GM18867 (cell line): ENCODE results near the gene MYO5B.

Experiments
- ATAC-seq: cut with Tn5 transposase; IDR thresholded peaks from one replicate; pipeline ENCODE4 v1.9.1; 2021; ENCODE audit warnings: mild to moderate bottlenecking, moderate library complexity; ENCODE audit not compliant: unreplicated experiment

Gene MYO5B

DNA sequence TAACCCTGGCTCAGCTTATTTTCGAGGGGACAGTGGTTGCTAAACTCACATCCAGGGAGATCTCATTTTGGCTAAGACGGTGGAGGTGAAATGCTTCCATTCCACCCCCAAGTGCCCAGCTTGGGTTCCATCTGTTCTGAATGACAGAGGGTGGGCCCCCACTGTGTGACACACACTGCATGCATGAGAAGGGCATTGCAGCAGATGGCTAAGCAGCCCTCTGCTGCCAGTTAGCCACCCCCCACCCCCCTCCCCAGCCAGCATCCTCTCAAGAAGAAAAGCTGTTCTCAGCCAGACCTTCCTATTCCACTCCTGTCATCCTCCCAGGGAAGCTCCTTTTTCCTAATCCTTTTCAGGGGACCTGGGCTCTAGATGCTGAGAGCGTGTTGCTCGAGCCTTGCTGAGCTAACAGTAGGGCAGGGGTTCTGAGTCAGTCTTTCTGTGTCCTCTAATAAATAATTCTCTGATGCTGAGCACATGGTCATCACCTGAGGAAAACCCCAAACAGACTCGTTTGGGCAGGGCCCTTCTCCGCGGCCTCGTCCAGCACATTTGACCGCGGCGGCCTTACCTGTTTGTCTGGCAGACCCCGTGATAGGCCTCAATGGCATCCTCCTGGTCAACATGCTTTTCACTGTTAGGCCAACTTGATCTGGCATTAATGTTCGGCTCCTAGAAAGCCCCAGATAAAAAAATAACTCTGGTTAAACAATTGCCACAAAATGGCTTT lies 332.1 kb downstream of the MYO5B start:
- no peak for ATAC-seq

- ATAC-seq, result no peak
Measured at GRCh38 chr18:49861659-49862058, 333.3 kb downstream of the MYO5B start.

DNA sequence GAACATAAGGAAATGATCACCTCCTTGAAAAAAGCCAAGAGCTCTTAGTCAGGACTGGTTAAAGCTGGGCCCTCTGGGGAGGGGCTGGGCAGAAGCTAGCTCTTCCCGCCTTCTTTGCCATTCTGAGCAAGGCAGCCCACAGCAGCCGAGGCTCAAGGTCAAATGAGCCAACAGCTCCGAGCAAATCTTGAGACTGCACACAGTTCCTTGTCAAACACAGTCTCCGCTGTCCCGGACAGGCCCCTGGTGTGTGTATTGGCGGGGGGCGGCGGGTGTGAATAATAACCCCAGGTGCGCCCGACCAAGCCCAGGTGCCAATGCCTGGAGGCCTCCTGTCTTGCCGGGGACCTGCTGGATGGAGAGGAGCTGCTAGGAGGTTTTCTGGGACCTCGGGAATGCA lies 335.2 kb downstream of the MYO5B start:
- ATAC-seq, result no peak

- ATAC-seq, result no peak
Measured at GRCh38 chr18:49859021-49859359, 336.0 kb downstream of the MYO5B start.

DNA sequence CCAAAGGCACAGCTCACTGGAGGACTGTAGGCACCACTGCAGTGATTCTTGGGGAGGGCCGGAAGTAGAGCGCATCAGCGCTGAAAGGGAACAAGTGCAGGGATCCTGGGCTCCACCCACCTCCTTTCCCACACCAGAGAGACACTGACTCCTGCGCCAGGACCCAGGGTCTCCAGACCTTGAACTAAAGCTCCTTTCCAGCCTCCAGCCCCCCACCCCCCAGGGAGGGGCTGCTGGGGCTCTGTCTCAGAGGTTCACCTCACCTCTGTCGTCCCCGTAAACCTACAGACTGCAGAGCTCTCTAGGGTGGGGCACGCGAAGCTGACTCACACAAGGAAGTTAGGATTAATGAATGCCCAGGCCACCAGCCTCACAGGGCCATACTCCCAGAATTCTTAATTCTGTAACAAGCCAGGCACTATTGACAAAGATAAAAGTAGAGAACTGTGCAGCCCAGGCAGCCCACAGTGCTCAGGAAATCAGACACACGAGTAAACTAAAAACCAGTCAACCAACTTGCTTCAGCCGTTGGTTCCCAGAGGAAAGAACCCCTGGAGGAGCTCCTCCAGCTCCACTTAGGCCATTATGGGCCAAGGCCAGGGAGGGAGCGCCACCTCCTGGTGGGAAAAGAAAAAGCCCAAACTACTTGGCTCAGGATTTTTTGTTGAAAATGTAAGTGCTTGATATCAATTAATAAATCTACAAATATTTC lies 336.5 kb downstream of the MYO5B start:
- no peak for ATAC-seq

DNA sequence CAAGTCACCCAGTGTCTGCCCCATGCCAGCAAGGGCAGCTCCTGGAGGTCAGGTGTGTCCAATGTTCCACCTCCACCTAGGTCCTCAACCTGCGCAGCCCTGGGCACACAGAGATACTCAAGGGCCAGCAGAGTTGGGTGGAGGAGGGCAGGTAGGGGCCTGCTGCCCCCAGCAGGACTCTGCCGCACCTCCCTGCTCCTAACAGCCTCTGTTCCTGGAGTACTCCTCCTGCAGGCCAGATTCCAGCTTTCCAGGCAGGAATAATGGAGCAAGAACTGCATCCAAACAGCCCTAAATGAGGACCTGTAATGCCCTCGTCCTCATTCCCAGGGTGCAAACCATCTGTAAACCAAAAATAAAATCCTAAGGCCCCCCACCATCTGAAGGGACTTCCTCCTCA lies 337.2 kb downstream of the MYO5B start:
- ATAC-seq, result no peak

DNA sequence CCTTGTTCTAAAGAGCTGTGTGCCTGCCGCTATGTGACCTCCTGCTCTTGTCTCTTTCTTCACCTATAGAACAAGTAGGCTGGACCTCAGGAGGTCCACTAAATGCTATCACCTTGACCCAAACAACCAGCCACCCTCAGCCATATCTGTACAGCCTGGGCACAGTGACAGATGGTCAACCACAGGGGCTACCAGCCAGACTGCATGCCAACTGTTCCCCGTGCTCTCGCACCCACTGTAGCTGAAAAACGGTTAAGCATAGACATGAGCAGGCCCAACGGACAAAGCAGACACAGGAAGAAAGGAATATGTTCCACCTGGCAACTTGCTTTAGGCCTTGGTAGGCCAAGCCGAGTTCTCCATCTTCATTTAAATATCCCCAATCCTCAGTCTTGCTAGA lies 338.5 kb downstream of the MYO5B start:
- ATAC-seq, result no peak

DNA sequence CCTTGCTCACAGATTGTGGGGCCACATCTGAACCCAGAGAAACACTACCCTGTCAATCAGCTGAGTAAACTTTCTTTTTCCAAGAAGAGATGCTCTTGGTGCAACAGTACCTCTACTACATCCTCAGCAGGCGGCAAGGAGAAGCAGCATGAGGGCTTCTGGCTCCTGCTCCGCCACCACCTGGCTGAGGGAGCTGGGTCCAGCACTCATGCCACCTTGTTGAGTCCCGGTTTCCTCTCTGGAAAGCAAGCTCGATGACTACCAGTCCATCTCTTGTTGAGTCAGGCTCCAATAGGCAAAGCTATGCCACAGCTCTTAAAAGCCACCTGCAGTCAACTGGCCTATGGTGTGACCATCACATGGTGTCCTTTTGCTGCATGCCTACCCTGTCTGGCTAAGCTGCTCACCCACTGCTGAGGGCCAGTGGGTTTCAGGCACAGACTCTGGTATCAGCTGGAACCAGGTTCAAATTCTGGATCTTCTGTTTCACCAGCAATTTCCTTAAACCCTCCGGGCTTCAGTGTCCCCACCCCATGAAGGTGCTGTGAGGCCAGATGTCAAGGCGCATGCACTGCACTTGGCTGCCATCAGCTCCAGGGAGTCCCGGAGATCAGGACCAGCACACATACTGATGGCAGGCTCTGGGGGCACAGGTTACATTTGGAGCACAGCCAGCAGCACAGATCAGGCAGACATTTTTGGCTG lies 339.1 kb downstream of the MYO5B start:
- no peak for ATAC-seq

- no peak for ATAC-seq
Measured at GRCh38 chr18:49854681-49855080, 340.3 kb downstream of the MYO5B start.

DNA sequence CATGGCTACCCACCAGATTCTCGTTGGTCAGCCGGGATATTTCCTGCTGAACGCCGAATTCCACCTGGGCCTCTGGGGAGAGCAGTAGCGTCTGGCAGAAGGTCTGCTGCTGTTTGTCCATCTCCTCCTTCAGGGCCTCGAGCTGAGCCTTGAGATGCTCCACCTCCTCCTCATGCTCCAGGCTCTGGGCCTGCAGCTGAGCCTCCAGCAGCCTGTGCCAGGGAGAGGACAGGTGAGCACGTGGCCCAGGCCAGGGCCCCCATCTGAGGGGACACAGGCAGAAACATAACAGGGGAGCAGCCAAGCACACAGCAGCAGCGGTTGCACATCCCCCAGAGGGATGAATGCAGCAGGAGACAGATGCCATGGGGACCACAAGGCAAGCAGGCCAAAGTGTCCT lies 341.5 kb downstream of the MYO5B start:
- no peak for ATAC-seq

DNA sequence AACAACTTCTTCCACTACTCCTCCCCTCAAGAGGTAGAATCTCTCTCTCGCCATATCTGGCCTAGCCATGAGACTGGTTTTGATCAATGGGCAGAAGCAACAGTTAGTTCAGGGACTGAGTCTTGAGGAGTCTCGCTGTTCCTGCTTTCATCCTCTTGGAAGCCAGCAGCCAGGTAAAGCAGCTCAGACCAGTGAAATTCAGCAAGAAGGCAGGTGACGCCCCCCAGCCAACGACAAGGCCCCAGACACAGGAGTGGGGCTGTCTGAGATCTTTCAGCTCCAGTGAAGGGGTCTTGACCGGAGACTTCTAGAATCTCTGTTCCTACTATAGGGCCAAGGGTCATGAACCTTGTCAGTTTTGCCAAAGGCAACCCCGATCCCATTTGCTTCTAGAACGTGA lies 341.9 kb downstream of the MYO5B start:
- ATAC-seq, result no peak

GRCh38 chr18:49851624-49852023 lies 343.3 kb downstream of the MYO5B start:
- no peak for ATAC-seq

DNA sequence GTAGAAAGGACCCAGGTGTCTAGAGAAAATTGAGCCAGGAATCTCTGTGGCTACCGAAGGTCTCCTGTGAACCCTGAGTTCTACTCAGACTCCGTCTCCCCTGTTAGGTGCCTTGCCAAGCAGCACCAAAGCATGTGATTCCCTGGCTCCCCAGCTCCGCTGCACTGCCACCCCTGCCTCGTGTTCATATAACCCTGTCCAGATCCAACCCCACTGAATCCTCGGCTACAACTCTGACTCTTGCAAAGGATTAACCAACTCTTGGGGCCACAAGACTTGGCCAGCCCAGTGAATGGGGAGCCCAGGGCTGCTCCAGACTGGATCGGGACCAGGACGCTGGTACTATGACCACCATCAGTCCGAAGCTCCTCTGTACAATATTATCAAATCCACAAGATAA lies 344.3 kb downstream of the MYO5B start:
- no peak for ATAC-seq

DNA sequence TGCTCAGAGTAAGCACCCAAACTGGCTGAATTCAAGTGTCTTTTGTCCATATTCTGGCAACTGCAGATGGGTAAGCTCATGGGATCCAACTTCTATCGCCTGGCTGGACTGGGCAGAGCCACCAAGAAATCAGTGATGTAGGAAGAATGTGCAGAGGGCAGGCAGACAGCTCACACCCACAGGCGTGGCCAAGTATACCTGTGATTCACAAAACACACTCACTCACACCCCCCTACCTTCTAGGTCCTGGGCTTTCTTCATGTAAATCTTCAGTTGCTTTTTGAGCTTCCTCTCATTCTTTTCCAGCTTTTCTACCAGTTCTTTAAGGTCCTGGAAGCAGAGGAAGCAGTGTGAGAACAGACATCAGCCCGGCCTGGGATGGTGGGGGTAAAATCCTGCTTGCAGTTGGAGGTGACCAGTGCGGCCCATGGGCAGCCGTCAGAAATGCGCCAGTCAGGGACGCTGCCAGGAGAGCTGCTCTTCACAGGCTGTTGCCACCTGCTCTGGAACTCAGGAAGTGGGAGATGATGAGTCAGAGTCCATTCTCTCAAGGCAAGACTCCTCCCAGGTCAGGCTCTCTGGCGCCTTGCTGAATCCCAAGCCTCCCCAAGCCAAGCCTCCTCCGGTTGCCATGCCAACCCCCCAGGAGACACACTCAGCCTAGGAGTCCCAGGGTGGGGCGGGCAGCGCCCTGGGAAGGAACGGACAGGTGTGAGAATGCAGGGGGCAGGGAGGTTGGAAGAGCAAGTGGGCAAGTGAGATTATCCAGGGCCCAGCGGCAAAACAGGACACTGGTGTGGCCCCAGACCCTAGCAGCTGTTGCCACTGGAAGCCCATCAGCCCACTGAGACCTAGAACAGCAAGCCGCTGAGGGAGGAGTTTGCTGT lies 345.4 kb downstream of the MYO5B start:
- ATAC-seq, result no peak

DNA sequence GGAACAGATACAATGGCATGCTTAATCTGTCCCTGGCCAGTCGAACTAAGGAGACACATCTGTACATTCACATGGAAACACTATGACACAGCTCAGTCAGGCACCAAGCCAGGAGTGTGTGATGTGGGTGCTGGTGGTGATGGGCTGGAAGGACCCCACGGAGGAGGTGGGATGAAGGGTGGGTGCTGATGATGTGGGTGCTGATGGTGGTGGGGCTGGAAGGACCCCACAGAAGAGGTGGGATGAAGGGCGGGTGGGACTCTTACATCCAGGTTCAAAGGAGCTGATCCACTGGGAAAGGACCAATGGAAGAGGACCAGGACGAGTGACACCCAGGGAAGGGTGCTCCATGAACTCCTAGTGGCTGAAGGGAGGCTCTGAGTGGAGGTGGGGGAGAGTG lies 346.8 kb downstream of the MYO5B start:
- no peak for ATAC-seq

DNA sequence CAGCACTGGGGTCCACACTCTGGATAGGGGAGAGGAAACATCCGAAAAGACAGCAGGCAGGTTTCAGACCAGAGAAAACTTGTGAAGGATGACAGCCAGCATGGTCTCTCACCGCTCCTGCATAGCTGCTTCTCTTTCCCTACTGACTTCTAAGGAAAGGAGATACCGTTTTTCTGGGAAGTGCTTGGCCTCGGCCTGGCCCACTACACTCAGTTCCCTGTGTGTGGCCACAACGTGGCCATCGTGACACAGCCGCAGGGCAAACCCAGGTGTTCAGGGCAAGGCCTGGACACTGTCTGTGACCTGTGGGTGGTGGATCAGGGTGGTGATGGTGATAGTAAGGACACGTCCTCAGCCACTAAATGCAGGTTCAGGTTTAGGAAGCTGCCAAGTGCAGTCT lies 347.4 kb downstream of the MYO5B start:
- no peak for ATAC-seq

DNA sequence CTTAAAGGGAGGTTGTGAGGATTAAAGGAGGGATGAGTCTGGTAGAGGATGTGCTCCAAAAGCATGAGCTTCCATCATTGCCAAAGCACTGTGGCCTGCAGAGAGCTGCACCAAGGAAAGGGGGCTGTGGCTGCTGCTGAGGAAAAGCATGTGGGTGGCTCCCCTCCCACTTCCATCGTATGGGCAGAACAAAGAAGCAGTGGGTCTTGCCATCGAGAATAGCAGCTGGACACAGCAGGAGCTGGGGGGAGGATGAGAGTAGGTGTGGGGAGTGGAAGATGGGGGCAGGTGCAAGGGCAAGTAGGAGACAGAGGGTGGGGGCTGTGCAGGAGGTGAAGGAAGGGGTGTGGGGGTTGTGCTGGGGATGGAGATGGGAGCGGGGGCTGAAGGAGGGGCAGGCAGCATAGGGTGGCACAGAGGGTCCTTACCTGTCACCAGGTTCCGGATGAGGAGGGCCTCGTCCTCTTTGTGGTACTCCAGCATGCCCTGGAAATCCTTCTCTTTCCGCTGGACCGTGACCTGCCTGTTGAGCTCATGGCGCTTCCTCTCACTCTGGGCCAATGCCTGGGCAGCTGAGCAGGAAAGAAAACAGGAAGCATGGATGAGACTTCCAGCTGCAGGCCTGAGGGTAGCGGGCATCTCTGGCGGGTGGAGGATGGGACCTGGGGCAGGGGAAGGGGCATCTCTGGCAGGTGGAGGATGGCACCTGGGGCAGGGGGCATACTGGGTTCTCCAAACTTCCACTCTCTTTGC lies 348.1 kb downstream of the MYO5B start:
- ATAC-seq, result no peak

GRCh38 chr18:49846361-49846662 lies 348.6 kb downstream of the MYO5B start:
- ATAC-seq, result no peak

- no peak for ATAC-seq
Measured at GRCh38 chr18:49845629-49846360, 349.2 kb downstream of the MYO5B start.

GRCh38 chr18:49844903-49845302 lies 350.0 kb downstream of the MYO5B start:
- ATAC-seq, result no peak
